ENCODE data around the gene RCOR1. TPM values are rescaled to one million over a fixed set of nuclear protein-coding genes. Genes with fewer than 3 reads are reported as not detected.

RCOR1 gene
- total RNA-seq, 1 donor from 2014 or later = 11.0 TPM

DNA sequence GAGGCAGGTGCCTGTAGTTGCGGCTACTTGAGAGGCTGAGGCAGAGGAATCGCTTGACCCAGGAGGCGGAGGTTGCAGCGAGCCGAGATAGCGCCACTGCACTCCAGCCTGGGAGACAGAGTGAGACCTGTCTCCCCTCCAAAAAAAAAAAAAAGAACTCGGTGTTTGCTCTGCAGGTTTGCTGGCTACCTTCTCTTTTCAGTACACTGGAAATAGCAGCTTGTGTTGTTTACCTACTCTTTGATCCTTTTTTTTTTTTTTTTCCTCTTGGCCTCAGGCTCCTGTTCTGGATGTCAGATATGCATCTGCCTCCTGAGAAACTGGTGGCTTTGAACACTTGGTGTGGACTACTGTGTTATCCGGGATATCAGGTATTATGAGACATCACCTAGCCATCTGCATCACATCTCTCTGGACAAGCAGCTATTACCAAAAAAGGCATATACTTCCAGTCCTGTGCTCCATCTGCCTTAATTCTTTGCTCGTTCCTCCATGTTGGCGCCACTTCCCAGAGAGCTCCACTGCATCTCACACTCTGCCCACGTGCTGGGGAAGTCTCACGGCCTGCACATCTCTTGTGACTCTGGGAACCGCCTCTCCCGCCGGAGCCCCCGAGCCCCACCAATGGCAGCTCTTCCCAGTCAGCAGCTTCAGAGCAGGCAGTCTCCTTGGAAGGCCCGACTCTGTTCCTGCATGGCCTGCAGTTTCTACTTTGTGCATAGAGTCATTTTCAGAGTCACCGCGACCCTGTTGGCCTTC, 133.9 kb downstream of the RCOR1 start:
- H3K36me3 ChIP-seq = peaks cover 70% of the 10 kb centered on the region
- H3K4me1 ChIP-seq = no peaks in the 10 kb centered on the region
- no peaks in the 10 kb centered on the region for H3K27me3 ChIP-seq (ENCODE audit: low read depth)
- H3K4me3 ChIP-seq = no peak overlapping the region
- TF ChIP-seq, protein P1, sequence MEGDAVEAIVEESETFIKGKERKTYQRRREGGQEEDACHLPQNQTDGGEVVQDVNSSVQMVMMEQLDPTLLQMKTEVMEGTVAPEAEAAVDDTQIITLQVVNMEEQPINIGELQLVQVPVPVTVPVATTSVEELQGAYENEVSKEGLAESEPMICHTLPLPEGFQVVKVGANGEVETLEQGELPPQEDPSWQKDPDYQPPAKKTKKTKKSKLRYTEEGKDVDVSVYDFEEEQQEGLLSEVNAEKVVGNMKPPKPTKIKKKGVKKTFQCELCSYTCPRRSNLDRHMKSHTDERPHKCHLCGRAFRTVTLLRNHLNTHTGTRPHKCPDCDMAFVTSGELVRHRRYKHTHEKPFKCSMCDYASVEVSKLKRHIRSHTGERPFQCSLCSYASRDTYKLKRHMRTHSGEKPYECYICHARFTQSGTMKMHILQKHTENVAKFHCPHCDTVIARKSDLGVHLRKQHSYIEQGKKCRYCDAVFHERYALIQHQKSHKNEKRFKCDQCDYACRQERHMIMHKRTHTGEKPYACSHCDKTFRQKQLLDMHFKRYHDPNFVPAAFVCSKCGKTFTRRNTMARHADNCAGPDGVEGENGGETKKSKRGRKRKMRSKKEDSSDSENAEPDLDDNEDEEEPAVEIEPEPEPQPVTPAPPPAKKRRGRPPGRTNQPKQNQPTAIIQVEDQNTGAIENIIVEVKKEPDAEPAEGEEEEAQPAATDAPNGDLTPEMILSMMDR (IDR thresholded peaks at IDR 0.05; ENCODE audit: borderline replicate concordance) = no peak
- intact Hi-C loops (cut with micrococcal nuclease) = no loop called here
- no peaks in the 10 kb centered on the region for H3K9me3 ChIP-seq (replicated peaks)
- no peak overlapping the region for H3K27ac ChIP-seq (replicated peaks)
- DNase-seq = no peak

DNA sequence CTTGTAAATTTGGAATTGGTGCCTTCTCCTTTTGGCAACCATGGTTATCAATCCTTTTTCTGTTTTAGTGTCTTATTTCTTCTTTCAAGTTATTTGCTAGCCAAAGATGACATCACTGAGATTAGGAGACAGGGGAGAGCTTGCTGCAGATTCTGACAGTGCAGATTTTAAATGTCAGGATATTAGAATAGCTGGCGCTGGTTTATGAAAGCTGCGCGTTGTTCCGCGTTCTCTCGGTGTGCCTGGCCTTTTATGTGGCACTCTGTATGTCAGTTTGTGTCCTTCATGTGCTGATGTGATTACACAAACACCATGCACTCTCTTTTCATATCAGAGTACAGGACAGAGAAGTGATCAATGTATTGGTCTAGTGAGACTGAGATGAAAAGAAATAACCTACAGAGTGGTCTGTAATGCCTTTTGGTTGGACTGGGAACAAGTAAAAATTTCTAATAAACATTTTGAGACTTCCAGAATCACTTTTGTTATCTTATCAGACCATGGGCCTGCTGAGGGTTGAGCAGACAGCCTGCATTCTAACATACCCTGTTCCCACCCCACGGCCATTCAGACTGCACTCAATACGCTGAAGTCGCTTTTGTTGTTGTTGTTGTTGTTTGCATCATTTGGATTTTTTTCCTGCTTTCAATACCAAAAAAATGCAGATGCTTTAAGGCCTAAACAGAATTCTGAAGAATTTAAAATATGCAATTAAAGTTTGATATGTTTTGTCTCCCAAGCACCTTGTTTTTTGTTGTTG, 135.1 kb downstream of the RCOR1 start:
- no peak overlapping the region for H3K27ac ChIP-seq (replicated peaks)
- H3K9me3 ChIP-seq (replicated peaks) = no peaks in the 10 kb centered on the region
- peaks cover 59% of the 10 kb centered on the region for H3K36me3 ChIP-seq
- TF ChIP-seq, protein P1 (IDR thresholded peaks at IDR 0.05; ENCODE audit: borderline replicate concordance) = no peak
- intact Hi-C loops (cut with micrococcal nuclease) = no loop called here
- no peaks in the 10 kb centered on the region for H3K4me1 ChIP-seq
- H3K4me3 ChIP-seq = no peak overlapping the region
- no peaks in the 10 kb centered on the region for H3K27me3 ChIP-seq (ENCODE audit: low read depth)
- no peak for DNase-seq

DNA sequence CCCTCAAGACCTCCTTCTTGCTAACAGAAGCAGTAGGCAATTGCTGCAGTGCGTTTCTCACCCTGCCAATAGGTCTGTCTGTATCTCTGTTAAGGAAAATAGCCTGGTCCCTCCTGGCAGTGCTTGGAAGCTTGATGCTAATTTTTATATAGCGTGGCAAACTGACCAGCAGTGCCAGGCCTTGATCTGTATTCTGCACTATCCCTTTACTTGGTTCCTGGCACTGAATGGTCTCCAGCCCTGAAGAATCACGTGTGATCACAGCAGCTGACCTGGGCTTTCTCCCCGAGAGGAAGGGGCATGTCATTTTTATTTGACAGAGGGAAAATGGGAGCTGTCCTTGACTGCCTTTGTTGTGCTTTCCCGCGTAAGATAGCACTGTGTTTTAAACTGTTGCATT, 136.1 kb downstream of the RCOR1 start:
- Histone ChIP-seq H3K9me3 (replicated peaks) (no peaks in the 10 kb centered on the region), H3K4me3 (no peak overlapping the region), H3K27ac (replicated peaks) (no peak overlapping the region), H3K36me3 (peaks cover 49% of the 10 kb centered on the region), H3K4me1 (no peaks in the 10 kb centered on the region), H3K27me3 (ENCODE audit: low read depth) (no peaks in the 10 kb centered on the region)
- DNase-seq = no peak
- TF ChIP-seq, protein P1 (IDR thresholded peaks at IDR 0.05; ENCODE audit: borderline replicate concordance) = no peak
- intact Hi-C loops (cut with micrococcal nuclease) = no loop called here

DNA sequence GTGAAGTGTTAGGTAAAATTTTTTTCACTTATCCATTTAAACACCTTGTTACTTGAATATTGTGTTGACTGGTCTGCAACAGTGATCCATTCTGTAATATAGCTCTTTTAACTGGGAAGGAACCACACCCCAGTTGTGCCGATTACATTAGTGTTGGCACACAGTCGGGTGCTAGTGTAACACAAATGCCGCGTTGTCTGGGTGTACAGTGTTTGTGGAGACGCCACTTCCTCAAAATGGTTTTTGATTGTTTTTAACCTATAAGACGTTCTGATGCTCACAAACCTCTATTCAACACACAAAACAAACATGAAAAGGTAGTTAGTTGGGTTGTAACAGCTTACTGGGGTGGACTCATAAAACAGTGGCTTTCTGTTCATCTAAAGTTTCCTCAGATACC, 136.8 kb downstream of the RCOR1 start:
- TF ChIP-seq, protein P1 (IDR thresholded peaks at IDR 0.05; ENCODE audit: borderline replicate concordance) = no peak
- no peaks in the 10 kb centered on the region for H3K4me1 ChIP-seq
- peaks cover 49% of the 10 kb centered on the region for H3K36me3 ChIP-seq
- DNase-seq = no peak
- H3K27ac ChIP-seq (replicated peaks) = no peak overlapping the region
- H3K27me3 ChIP-seq (ENCODE audit: low read depth) = no peaks in the 10 kb centered on the region
- intact Hi-C loops (cut with micrococcal nuclease) = no loop called here
- H3K4me3 ChIP-seq = no peak overlapping the region
- H3K9me3 ChIP-seq (replicated peaks) = no peaks in the 10 kb centered on the region

DNA sequence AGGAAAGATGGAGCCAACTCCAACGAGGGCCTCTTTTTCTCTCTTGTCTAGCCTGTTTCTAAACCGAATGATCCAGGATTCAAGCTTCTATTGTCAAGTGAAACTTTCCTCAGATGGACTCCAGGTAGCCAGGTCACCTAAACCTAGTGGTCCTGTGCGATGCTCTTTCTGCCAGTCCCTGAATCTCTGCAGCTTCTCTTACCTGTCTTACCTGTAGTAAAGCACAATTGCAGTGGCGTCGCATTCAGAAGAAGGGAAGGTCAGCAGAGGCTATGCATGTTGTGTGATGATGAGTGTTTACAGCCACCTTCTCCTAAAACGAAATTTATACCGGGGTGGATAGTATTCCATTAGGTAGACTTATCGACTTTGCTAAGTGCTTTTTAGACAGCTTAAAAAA, 137.4 kb downstream of the RCOR1 start:
- DNase-seq = no peak
- TF ChIP-seq, protein P1 (IDR thresholded peaks at IDR 0.05; ENCODE audit: borderline replicate concordance) = no peak
- H3K9me3 ChIP-seq (replicated peaks) = no peaks in the 10 kb centered on the region
- intact Hi-C loops (cut with micrococcal nuclease) = no loop called here
- H3K4me1 ChIP-seq = no peaks in the 10 kb centered on the region
- H3K27ac ChIP-seq (replicated peaks) = no peak overlapping the region
- no peak overlapping the region for H3K4me3 ChIP-seq
- no peaks in the 10 kb centered on the region for H3K27me3 ChIP-seq (ENCODE audit: low read depth)
- H3K36me3 ChIP-seq = peaks cover 44% of the 10 kb centered on the region
